ENCODE data around the gene TMEM131. TPM values are rescaled to one million over a fixed set of nuclear protein-coding genes. Genes with fewer than 3 reads are reported as not detected.

TMEM131 gene
- polyA plus RNA-seq, 3 donors, result 7.0 to 23.6 (median 8.2) TPM

DNA sequence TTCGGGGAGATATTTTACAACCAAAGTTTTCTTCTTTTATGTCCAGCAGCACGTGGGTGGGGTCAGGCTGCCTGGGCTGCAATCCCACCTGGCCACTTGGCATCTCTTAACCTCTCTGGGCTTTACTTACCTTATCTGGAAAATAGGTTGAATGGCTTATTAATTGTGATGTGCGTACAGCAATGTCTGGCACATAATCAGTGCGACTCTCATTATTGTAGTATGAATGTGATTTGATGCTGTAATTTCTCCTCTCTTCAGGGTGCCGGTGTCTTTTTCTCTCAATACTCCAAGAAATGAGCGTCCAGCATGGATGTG is 284.4 kb downstream of the TMEM131 start:
- TF ChIP-seq, protein P1, sequence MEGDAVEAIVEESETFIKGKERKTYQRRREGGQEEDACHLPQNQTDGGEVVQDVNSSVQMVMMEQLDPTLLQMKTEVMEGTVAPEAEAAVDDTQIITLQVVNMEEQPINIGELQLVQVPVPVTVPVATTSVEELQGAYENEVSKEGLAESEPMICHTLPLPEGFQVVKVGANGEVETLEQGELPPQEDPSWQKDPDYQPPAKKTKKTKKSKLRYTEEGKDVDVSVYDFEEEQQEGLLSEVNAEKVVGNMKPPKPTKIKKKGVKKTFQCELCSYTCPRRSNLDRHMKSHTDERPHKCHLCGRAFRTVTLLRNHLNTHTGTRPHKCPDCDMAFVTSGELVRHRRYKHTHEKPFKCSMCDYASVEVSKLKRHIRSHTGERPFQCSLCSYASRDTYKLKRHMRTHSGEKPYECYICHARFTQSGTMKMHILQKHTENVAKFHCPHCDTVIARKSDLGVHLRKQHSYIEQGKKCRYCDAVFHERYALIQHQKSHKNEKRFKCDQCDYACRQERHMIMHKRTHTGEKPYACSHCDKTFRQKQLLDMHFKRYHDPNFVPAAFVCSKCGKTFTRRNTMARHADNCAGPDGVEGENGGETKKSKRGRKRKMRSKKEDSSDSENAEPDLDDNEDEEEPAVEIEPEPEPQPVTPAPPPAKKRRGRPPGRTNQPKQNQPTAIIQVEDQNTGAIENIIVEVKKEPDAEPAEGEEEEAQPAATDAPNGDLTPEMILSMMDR (IDR thresholded peaks at IDR 0.05), result no peak
- Mint-ChIP-seq H3K27ac (no peak overlapping the region), H3K9me3 (peaks cover 0 to 3% (median 0%) of the 10 kb centered on the region in 7 donors), H3K36me3 (no peaks in the 10 kb centered on the region), H3K4me1 (peaks cover 2% of the 10 kb centered on the region), H3K27me3 (ENCODE audit: low read depth in 3 of 3) (peaks cover 0 to 3% (median 1%) of the 10 kb centered on the region in 3 donors), H3K4me3 (no peak overlapping the region)
- no peak overlapping the region for H3K4me2 ChIP-seq (replicated peaks; ENCODE audit: extremely low read depth, low read length, poor library complexity, severe bottlenecking)
- H3K4me1 ChIP-seq (ENCODE audit: control insufficient read depth in 1 of 2, insufficient read depth in 2 of 2, low read length in 2 of 2), result no peaks in the 10 kb centered on the region
- H3K36me3 ChIP-seq (replicated peaks in 1 of 2; ENCODE audit: control insufficient read depth in 1 of 2, insufficient read depth in 2 of 2, low read length in 2 of 2), result no peaks in the 10 kb centered on the region
- no peak for DNase-seq
- H3K27me3 ChIP-seq (ENCODE audit: control insufficient read depth in 2 of 2, insufficient read depth in 2 of 2, low read length in 2 of 2), result no peaks in the 10 kb centered on the region
- intact Hi-C loops (cut with micrococcal nuclease), result no loop called here
- WGBS (ENCODE audit: insufficient coverage), result 93% methylated on average over 2 of the region's 6 CpGs
- no peak overlapping the region for H3K27ac ChIP-seq (ENCODE audit: low read depth in 1 of 2, low read length in 2 of 2)
- no peaks in the 10 kb centered on the region for H3K9me3 ChIP-seq (replicated peaks in 1 of 2; ENCODE audit: control insufficient read depth in 1 of 2, insufficient read depth in 1 of 2, low read length in 2 of 2)
- H4K20me1 ChIP-seq (ENCODE audit: insufficient read depth, low read length), result no peaks in the 10 kb centered on the region
- H3K9ac ChIP-seq (ENCODE audit: insufficient read depth, low read length, poor library complexity, severe bottlenecking), result no peak overlapping the region
- H3K4me3 ChIP-seq (replicated peaks in 1 of 3; ENCODE audit: low read depth in 2 of 3, low read length in 3 of 3), result no peak overlapping the region
- H3K79me2 ChIP-seq (ENCODE audit: insufficient read depth, low read length), result no peaks in the 10 kb centered on the region
- no peak overlapping the region for H2AFZ ChIP-seq (ENCODE audit: insufficient read depth, low read depth, low read length, poor library complexity, severe bottlenecking)

DNA sequence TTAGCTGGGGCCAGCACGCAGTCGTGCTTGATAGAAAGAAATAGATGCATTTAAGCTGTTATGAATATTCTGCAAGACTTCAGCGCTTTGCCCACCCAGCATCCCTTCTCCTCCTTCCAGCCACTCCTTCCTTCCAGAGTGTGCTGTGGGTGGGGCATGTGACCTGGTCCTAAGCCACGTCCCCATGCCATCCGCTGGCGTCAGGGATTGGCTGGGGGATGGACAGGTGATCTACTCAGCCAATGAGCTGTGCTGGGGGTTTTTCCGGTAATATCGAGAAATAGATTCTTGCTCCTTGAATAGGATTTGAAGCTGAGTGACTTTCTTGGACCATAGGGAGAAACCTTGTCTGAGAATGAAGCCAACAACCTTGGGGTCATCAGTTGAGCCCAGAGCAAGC is 287.1 kb downstream of the TMEM131 start:
- Mint-ChIP-seq H3K27ac (no peak overlapping the region), H3K9me3 (peaks cover 0 to 3% (median 0%) of the 10 kb centered on the region in 7 donors), H3K36me3 (no peaks in the 10 kb centered on the region), H3K27me3 (ENCODE audit: low read depth in 3 of 3) (peaks cover 1 to 5% (median 4%) of the 10 kb centered on the region in 3 donors), H3K4me1 (peaks cover 4% of the 10 kb centered on the region), H3K4me3 (no peak overlapping the region)
- no peaks in the 10 kb centered on the region for H3K36me3 ChIP-seq (replicated peaks in 1 of 2; ENCODE audit: control insufficient read depth in 1 of 2, insufficient read depth in 2 of 2, low read length in 2 of 2)
- intact Hi-C loops (cut with micrococcal nuclease), result loop anchor here in 1 of 2 donors (10.0 kb wide), 1 partner anchor 676 kb away; no protein-coding TSS in a partner anchor
- no peaks in the 10 kb centered on the region for H3K4me1 ChIP-seq (ENCODE audit: control insufficient read depth in 1 of 2, insufficient read depth in 2 of 2, low read length in 2 of 2)
- H4K20me1 ChIP-seq (ENCODE audit: insufficient read depth, low read length), result no peaks in the 10 kb centered on the region
- H3K4me3 ChIP-seq (replicated peaks in 1 of 3; ENCODE audit: low read depth in 2 of 3, low read length in 3 of 3), result no peak overlapping the region
- no peaks in the 10 kb centered on the region for H3K79me2 ChIP-seq (ENCODE audit: insufficient read depth, low read length)
- no peak overlapping the region for H2AFZ ChIP-seq (ENCODE audit: insufficient read depth, low read depth, low read length, poor library complexity, severe bottlenecking)
- no peak overlapping the region for H3K9ac ChIP-seq (ENCODE audit: insufficient read depth, low read length, poor library complexity, severe bottlenecking)
- no peak overlapping the region for H3K4me2 ChIP-seq (replicated peaks; ENCODE audit: extremely low read depth, low read length, poor library complexity, severe bottlenecking)
- WGBS (ENCODE audit: insufficient coverage), result 85% methylated on average over 4 of the region's 8 CpGs
- no peaks in the 10 kb centered on the region for H3K27me3 ChIP-seq (ENCODE audit: control insufficient read depth in 2 of 2, insufficient read depth in 2 of 2, low read length in 2 of 2)
- TF ChIP-seq, protein P1 (IDR thresholded peaks at IDR 0.05), result no peak
- H3K9me3 ChIP-seq (replicated peaks in 1 of 2; ENCODE audit: control insufficient read depth in 1 of 2, insufficient read depth in 1 of 2, low read length in 2 of 2), result no peaks in the 10 kb centered on the region
- H3K27ac ChIP-seq (ENCODE audit: low read depth in 1 of 2, low read length in 2 of 2), result no peak overlapping the region
- DNase-seq, result no peak
